T47D (cell line): Measurements from ENCODE around the gene SRSF2.

ENCODE experiments used
- DNase-seq, 2 experiments: peaks; one replicate each; pipeline versions ENCODE4 v3.0.0 to v3.0.0-alpha.2; 2011 to 2012; ENCODE audit warnings: low read depth in 1 of 2, low spot score in 1 of 2
- JUND ChIP-seq: IDR thresholded peaks from 2 replicates; pipeline ENCODE4 v1.6.1; 2012; ENCODE audit warnings: low read depth
- in situ Hi-C: cut with HindIII; loops from 2 replicates; pipeline ENCODE4 v1.10.0; 2016; ENCODE audit warnings: low sequenced_read_pairs, low pct_unique_long_range_greater_than_20kb

The SRSF2 gene, protein sequence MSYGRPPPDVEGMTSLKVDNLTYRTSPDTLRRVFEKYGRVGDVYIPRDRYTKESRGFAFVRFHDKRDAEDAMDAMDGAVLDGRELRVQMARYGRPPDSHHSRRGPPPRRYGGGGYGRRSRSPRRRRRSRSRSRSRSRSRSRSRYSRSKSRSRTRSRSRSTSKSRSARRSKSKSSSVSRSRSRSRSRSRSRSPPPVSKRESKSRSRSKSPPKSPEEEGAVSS

DNA sequence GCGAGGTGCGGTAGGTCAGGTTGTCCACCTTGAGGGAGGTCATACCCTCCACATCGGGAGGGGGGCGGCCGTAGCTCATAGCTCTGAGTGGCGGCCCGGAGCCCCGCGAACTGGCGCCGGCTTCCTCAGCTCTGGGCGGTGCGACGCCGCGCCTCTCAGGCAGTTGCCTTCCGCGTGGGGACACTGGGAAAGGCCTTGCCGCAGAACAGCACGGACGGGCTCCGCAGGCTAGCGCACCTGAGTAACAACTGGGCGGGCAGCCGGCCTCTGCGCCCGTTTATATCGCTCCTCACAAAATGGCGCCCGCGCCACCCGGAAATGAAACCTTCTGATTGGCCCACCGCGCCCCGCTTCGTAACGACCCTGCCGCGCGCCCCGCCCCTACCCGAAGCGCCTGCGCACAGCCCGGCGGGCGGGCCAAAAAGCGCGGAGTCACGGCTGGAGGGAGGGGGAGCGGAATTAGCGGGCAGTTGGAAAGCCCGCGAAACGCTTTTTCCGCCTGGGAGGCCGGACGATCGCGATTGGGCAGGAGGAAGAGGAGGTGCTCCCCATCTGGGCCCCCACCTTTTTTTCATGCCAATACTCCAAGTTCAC, at the start of gene SRSF2:
TSS of gene SRSF2 (minus strand) at position 250 of the 594 bp plus-strand sequence. CDS start at position 79, 171 bp downstream.
- 0 out of 2 replicates have a peak, but pooled peaks have one; percentile 14 for TF ChIP-seq JUND
- DNase-seq, result peak; percentile 96 to 100
- in situ Hi-C loops, result no loop called here

DNA sequence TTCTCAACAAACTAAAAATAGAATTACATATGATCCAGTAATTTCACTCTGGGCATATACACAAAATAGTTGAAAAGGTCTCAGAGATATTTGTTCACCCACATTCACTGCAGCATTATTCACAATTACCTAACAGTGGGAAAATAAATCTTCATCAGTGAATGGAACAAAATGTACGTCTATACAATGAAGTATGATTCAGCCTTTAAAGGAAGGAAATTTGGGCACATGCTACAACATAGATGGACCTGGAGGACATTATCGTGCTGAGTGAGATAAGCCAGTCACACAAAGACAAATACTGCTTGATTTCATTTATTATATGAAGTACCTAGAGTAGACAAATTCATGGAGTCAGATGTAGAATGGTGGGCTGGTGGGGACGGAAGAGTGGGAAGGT, 47.8 kb upstream of the SRSF2 start:
- in situ Hi-C loops, result no loop called here
- no peak for TF ChIP-seq JUND
- DNase-seq, result no peak

DNA sequence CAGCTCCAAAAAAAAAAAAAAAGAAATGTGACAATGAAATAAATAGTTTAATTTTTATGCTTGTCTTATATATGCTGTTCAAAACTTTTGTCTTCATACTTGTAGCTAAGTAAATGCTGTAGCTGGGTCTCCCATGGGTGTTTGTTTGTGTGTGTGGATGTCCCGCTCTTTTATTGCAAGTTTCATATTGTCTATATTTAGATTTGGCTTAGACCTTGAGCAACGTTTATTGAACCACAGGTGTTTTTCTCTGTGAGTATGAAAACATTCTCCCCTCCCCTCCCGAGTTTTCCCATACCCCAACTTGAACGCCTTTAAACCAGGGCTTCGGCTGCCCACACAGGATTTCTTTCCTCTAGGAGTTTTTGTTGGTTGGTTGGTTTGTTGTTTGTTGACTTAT, 46.0 kb upstream of the SRSF2 start:
- DNase-seq, result no peak
- TF ChIP-seq JUND, result no peak

DNA sequence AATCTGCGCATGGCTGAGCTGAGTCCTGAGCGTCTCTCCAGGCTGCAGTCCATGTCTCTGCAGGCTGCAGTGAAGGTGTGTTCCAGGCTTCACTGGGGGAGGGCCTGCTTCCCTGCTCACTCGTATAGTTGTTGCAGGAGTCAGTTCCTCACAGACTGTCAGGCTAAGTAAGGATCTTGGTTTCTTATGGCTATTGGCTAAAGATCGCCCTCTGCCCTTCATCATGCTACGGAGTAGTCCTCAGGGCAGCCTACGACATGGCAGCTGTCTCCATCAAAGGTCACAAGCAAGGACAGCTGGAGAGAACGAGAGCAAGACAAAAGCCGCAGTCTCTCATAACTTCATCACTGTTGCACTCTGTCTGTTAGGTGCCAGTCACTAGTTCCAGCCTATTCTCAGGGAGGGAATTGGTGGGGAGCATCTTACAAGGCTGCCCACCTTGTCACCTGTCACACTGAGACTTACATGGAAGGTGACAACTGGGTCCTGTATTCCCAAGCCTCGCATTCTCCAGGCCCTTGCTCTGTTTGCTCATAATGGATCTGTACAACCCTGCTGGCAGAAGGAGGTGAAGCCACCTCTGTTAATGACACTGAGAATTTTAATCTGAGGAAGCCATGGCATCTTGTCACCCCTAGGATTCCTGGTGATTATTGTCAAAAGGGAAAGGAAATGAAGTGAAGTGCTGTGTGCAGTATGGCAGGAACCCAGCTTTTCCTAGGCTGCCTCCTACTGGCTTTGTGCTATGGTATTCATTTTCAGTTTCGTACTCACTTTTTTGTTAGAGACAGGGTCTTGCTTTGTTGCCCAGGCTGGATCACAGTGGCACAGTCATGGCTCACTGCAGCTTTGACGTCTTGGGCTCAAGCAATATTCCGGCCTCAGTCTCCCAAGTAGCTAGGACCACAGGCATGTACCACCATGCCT, 44.2 kb upstream of the SRSF2 start:
- no peak for DNase-seq
- no peak for TF ChIP-seq JUND
- in situ Hi-C loops, result no loop called here

More for the DNA sequence above, 46.0 kb upstream of the SRSF2 start:
- in situ Hi-C loops, result no loop called here

DNA sequence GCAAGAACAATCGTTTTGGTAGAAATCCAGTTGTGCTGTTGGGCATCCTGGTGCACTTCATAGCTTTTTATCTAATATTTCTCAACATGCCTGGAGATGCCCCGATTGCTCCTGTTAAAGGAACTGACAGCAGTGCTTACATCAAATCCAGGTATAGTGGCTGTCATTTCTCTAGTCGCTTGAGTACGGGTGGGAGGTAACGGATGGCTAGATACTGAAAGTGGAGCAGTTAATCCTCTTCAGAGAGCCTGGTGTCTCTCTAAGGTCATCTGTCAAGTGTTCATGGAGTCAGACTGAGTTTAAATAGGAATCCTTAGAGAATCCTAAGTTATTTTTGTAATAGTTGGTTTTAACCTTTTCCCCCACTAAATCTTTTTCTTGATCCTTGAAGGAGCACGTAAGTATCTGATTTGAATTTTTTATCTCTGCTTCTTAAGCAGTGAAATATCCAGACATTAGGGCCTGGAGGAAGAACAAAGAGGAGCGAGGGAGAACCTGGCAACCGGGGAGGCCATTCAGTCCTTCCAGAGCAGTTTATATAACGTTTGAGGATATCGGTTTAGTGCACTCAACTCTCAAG, 38.0 kb upstream of the SRSF2 start:
- no peak for DNase-seq
- in situ Hi-C loops, result no loop called here
- no peak for TF ChIP-seq JUND

DNA sequence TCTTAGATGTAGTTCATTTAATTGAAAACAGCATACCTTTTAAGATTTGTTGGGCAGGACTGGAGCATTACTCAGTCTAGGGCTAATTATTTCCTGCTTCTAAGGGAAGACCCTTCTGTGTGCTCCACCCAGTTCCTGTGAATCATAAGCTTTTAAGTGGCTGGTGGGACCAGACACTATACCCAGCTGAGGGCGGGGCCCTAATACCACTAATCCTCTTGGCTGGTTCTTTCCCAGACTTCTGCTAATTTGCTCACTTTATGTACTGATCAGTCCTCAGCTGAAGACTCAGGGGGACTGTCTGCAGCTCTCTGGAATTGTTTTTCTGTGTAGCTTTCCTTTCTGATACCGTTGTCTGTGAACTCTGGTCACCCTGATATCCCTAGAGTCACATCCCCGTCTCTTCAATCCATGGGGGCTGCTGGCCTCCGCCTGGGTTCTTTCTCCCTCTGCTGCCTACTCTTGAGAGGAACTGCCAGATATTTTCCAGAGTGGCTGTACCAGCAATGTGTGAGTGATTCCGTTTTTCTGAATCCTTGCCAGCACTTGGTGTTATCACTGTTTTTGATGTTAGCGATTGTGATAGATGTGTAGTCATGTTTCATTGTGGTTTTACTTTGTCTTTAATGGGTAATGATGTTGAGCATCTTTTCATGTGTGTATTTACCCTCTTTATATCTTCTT, 35.9 kb upstream of the SRSF2 start:
- no peak for DNase-seq
- in situ Hi-C loops, result no loop called here
- TF ChIP-seq JUND, result no peak

DNA sequence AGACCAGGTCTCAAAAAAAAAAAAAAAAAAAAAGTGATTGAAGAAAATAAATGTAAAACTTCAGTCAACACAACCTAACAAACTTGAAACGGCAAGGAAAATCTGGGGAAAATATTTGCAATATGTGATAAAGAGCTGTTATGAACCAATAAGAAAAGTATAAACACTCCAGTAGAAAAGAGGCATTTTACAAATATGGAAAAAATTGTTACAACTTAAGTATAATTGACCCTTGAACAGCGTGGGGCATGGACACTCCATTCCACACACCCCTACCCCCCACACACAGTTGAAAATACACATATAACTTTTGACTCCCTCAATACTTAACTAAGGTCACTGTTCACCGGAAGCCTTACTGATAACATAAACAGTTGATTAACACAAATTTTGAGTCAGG, 21.4 kb upstream of the SRSF2 start:
- DNase-seq, result no peak
- in situ Hi-C loops, result no loop called here
- no peak for TF ChIP-seq JUND

DNA sequence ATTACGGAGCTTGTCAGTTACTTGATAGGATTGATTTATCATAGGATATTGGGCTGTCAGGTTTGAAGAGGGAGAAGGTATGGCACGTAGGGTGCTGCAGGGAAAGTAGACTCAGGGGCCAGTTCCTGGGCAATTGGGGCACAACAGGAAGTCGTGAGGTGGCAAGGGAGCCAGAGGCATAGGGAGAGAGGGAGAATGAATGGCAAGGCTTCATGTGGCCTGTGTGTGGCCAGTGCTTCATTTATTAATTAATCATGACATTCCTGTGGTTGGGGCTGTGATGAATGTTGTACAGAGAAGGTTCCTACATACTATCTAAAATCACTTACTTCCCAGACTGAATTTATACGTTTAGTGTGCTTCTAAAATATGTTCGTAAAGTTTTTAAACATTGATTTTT, 20.1 kb upstream of the SRSF2 start:
- DNase-seq, result no peak
- in situ Hi-C loops, result no loop called here
- no peak for TF ChIP-seq JUND

DNA sequence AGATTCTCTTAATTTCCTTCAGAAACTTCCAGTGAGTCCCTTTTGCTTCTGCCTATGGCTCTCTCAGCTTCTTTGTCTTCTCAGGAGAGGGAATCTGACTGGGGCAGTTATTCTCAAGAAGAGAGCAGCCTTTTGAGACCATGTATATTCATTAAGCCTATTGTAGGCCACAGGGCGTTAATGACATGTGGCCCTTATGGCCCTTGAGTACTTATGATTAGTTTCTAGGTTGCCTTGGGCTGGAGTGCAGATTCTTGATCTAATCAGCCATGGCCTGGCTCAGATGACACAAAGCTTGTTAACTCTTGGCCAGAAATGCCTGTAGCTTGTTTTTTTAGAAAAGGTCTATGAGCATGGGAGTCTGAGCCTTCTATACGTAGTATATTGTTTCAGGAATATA, 18.2 kb upstream of the SRSF2 start:
- in situ Hi-C loops, result no loop called here
- no peak for TF ChIP-seq JUND
- no peak for DNase-seq

DNA sequence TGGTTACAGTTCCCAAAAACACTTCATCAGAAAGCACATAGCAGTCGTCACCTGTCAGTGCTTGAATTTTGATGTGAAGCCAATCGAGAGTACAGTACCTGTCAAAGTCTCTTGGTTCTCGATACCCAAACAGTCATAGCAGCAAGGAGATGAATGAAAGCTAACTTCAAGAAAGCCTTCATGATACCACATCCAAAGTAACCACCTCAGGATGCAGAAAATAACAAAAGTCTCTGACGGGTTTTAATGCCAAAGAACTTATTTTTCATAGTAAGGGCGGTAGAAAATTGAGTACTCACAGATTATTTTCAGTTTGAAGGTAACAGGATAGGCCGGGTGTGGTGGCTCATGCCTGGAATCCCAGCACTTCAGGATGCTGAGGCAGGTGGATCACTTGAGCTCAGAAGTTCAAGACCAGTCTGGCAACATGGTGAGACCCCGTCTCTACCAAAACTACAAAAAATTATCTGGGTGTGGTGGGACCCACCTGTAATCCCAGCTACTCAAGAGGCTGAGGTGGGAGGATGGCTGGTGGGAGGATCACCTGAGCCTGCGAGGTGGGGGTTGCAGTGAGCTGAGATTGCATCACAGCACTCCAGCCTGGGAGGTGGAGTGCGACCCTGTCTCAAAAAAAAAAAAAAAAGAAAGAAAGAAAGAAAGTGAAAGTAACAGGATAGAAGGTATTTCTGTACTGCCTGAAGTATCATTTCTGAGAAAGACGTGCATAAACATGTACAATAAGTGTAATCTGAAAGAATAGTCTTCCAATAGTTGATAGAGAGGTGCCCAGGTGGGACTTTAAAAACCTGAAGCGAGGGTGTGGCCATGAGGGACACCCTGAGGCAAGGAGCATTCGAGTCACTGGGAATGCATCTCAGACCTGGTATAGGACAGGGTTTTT, 16.2 kb upstream of the SRSF2 start:
- no peak for TF ChIP-seq JUND
- in situ Hi-C loops, result no loop called here
- no peak for DNase-seq

DNA sequence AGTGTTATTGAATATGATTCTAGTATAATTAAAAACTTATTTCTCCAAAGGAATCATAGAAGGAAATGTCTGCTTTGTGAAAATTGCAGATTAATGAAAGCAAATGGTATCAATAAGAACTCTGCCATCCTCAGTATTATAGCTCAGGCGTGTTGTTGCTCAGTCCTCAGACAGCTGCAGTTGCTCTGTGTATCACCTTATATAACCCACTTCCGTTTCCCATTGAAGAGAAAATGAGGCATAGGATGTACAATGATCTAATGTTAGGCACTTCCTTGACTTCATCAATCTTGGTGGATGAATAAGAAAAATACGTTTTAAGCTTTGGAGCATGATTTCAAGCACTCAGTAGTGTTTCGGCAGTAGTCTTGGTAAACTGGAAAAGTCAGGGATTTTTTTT, 14.9 kb upstream of the SRSF2 start:
- no peak for TF ChIP-seq JUND
- no peak for DNase-seq
- in situ Hi-C loops, result no loop called here
